Thoracic aorta (tissue), 2 donors: ENCODE data around the gene SPATC1L. TPM values are rescaled to one million over a fixed set of nuclear protein-coding genes. Genes with fewer than 3 reads are reported as not detected.
A peak's percentile ranks its signal among the peaks of the same experiment; 100 is the strongest.

Source experiments
- ATAC-seq: fragments of 150-250 bp; one replicate; pipeline ENCODE4 v1.8.0; 2017; ENCODE audit warnings: low read depth; ENCODE audit not compliant: insufficient number of reproducible peaks, low FRiP score
- DNase-seq: peaks from one replicate; pipeline ENCODE4 v3.0.0-alpha.2; 2020; ENCODE audit warnings: low spot score
- H3K27ac ChIP-seq, 2 donors: fragments of 200-600 bp; sonication (generic); 1 replicate in 1 of 2; 2 replicates in 1 of 2; pipeline ENCODE4 v1.5.1; 2016; ENCODE audit warnings: mild to moderate bottlenecking in 2 of 2, moderate library complexity in 2 of 2
- H3K27me3 ChIP-seq: fragments of 200-600 bp; sonication (generic); replicated peaks from 2 replicates; pipeline ENCODE4 v1.6.0; 2016; ENCODE audit warnings: mild to moderate bottlenecking; ENCODE audit not compliant: insufficient read depth
- H3K36me3 ChIP-seq: fragments of 200-600 bp; sonication (generic); one replicate; pipeline ENCODE4 v1.5.1; 2016
- H3K4me1 ChIP-seq, 2 donors: fragments of 200-600 bp; sonication (generic); 1 replicate in 1 of 2; 2 replicates in 1 of 2; pipeline versions ENCODE4 v1.5.1 to v1.6.0; 2016; ENCODE audit warnings: low read depth in 2 of 2, mild to moderate bottlenecking in 1 of 2; ENCODE audit not compliant: control insufficient read depth in 1 of 2
- H3K4me3 ChIP-seq: fragments of 200-600 bp; sonication (generic); 2 replicates; pipeline ENCODE4 v1.5.1; 2016; ENCODE audit warnings: mild to moderate bottlenecking
- H3K9me3 ChIP-seq: fragments of 200-600 bp; sonication (generic); 2 replicates; pipeline ENCODE4 v1.5.1; 2016
- total RNA-seq, 2 donors: library from RNA; depleted of rRNA; stranded (reverse); fragments of >200 nt; gene quantifications; one replicate each; pipeline versions ENCODE4 v1.1.0 to v1.2.3, GENCODE V29; 2016
- TF ChIP-seq, protein P1 (sequence below): fragments of 200-600 bp; sonication (generic); IDR thresholded peaks from one replicate; pipeline ENCODE4 v1.5.1; 2019; ENCODE audit warnings: antibody characterized with exemption

SPATC1L gene
- total RNA-seq, 2 donors from 2014 or later = 3.2 to 7.9 TPM

- TF ChIP-seq, protein P1, sequence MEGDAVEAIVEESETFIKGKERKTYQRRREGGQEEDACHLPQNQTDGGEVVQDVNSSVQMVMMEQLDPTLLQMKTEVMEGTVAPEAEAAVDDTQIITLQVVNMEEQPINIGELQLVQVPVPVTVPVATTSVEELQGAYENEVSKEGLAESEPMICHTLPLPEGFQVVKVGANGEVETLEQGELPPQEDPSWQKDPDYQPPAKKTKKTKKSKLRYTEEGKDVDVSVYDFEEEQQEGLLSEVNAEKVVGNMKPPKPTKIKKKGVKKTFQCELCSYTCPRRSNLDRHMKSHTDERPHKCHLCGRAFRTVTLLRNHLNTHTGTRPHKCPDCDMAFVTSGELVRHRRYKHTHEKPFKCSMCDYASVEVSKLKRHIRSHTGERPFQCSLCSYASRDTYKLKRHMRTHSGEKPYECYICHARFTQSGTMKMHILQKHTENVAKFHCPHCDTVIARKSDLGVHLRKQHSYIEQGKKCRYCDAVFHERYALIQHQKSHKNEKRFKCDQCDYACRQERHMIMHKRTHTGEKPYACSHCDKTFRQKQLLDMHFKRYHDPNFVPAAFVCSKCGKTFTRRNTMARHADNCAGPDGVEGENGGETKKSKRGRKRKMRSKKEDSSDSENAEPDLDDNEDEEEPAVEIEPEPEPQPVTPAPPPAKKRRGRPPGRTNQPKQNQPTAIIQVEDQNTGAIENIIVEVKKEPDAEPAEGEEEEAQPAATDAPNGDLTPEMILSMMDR = no peak
- Histone ChIP-seq H3K9me3 (no peaks in the 10 kb centered on the region), H3K4me3 (no peak overlapping the region), H3K27me3 (no peaks in the 10 kb centered on the region), H3K36me3 (no peaks in the 10 kb centered on the region), H3K4me1 (peaks cover 0 to 8% of the 10 kb centered on the region in 2 donors), H3K27ac (no peak overlapping the region)
- ATAC-seq (no peak), DNase-seq (no peak)
Observed at GRCh38 chr21:46154155-46154954, 29.9 kb downstream of the SPATC1L start.

GRCh38 chr21:46153247-46154154, 30.8 kb downstream of the SPATC1L start:
- no peaks in the 10 kb centered on the region for H3K9me3 ChIP-seq
- no peak overlapping the region for H3K27ac ChIP-seq
- H3K4me3 ChIP-seq = peak overlapping the region; percentile 39
- H3K36me3 ChIP-seq = no peaks in the 10 kb centered on the region
- H3K27me3 ChIP-seq = no peaks in the 10 kb centered on the region
- TF ChIP-seq, protein P1 = peak; percentile 49
- DNase-seq = peak; percentile 1
- H3K4me1 ChIP-seq = peaks cover 0 to 8% of the 10 kb centered on the region in 2 donors
- ATAC-seq = no peak

GRCh38 chr21:46152927-46153246, 31.4 kb downstream of the SPATC1L start:
- H3K36me3 ChIP-seq = no peaks in the 10 kb centered on the region
- no peaks in the 10 kb centered on the region for H3K9me3 ChIP-seq
- peaks cover 0 to 8% of the 10 kb centered on the region in 2 donors for H3K4me1 ChIP-seq
- no peaks in the 10 kb centered on the region for H3K27me3 ChIP-seq
- ATAC-seq (no peak), DNase-seq (peak; percentile 0)
- H3K4me3 ChIP-seq = peak overlapping the region; percentile 39
- no peak overlapping the region for H3K27ac ChIP-seq
- TF ChIP-seq, protein P1 = no peak

- Histone ChIP-seq H3K4me3 (no peak overlapping the region), H3K27ac (no peak overlapping the region), H3K4me1 (peaks cover 0 to 8% of the 10 kb centered on the region in 2 donors), H3K27me3 (no peaks in the 10 kb centered on the region), H3K36me3 (no peaks in the 10 kb centered on the region), H3K9me3 (no peaks in the 10 kb centered on the region)
- ATAC-seq = no peak
- TF ChIP-seq, protein P1 = no peak
- DNase-seq = no peak
Observed at GRCh38 chr21:46151989-46152926, 32.0 kb downstream of the SPATC1L start.
